Measurements from ENCODE around the gene DDAH1. TPM values are rescaled to one million over a fixed set of nuclear protein-coding genes. Genes with fewer than 3 reads are reported as not detected.

The DDAH1 gene
- total RNA-seq, 2 donors from 2014 or later, result 11.2 to 31.4 TPM

GRCh38 chr1:85344256-85344694 lies 120.7 kb downstream of the DDAH1 start:
- DNase-seq, result peak; percentile 48 to 61 (median 54)
- no peaks in the 10 kb centered on the region for H3K27me3 ChIP-seq
- H3K4me1 ChIP-seq, result peaks cover 32% of the 10 kb centered on the region
- no peak for TF ChIP-seq POLR2A (IDR thresholded peaks at IDR 0.05)
- peak; percentile 27 to 80 (median 64) for TF ChIP-seq CTCF (IDR thresholded peaks at IDR 0.05)
- no peak overlapping the region for H3K4me3 ChIP-seq
- ATAC-seq, result peak; percentile 84
- H3K27ac ChIP-seq, result peak overlapping the region in 3 of 4 donors; percentile 4 to 68 (median 58)
- H3K36me3 ChIP-seq (replicated peaks in 1 of 2; ENCODE audit: insufficient read depth in 1 of 2, low read depth in 2 of 2), result no peaks in the 10 kb centered on the region
- intact Hi-C loops (cut with DNase I), result no loop called here
- WGBS, 2 donors, result 8 to 16% methylated on average over 3 of the region's 3 CpGs
- no peaks in the 10 kb centered on the region for H3K9me3 ChIP-seq

GRCh38 chr1:85343612-85344255 lies 121.2 kb downstream of the DDAH1 start:
- ATAC-seq, result peak; percentile 78
- Histone ChIP-seq H3K4me1 (peaks cover 35% of the 10 kb centered on the region), H3K4me3 (no peak overlapping the region), H3K9me3 (no peaks in the 10 kb centered on the region), H3K36me3 (replicated peaks in 1 of 2; ENCODE audit: insufficient read depth in 1 of 2, low read depth in 2 of 2) (no peaks in the 10 kb centered on the region), H3K27ac (peak overlapping the region; percentile 17 to 68 (median 50)), H3K27me3 (no peaks in the 10 kb centered on the region)
- intact Hi-C loops (cut with DNase I), result no loop called here
- DNase-seq, result no peak
- TF ChIP-seq CTCF (IDR thresholded peaks at IDR 0.05), result no peak
- TF ChIP-seq POLR2A (IDR thresholded peaks at IDR 0.05), result no peak
- 13 to 31% methylated on average over 1 of the region's 1 CpG for WGBS, 2 donors

DNA sequence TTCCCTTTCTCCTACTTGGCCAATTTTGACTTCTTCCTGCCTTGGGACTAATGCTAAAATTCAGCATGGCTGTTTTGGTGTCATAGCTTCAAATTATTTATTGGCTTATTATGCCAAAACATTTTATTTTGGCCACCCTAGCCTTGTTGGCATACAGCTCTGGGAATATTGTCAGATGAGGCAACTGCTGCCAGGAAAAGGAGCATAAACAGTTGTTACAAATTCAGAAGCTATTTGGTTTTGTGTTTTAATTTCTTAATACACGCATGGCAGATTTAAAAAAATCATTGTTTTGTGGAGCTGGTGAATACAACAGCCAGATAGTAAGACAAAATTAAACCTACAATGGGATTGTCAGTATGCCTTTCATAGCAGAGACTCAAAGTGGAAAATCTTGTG lies 121.7 kb downstream of the DDAH1 start:
- no peaks in the 10 kb centered on the region for H3K27me3 ChIP-seq
- intact Hi-C loops (cut with DNase I), result no loop called here
- DNase-seq (peak in 2 of 4 donors; percentile 21 to 26), ATAC-seq (no peak)
- H3K9me3 ChIP-seq, result no peaks in the 10 kb centered on the region
- no peaks in the 10 kb centered on the region for H3K36me3 ChIP-seq (replicated peaks in 1 of 2; ENCODE audit: insufficient read depth in 1 of 2, low read depth in 2 of 2)
- peak overlapping the region; percentile 17 to 68 (median 50) for H3K27ac ChIP-seq
- H3K4me3 ChIP-seq, result no peak overlapping the region
- 3 to 14% methylated on average over 1 of the region's 1 CpG for WGBS, 2 donors
- TF ChIP-seq POLR2A (IDR thresholded peaks at IDR 0.05) (no peak), CTCF (IDR thresholded peaks at IDR 0.05) (no peak)
- H3K4me1 ChIP-seq, result peaks cover 40% of the 10 kb centered on the region

- Histone ChIP-seq H3K9me3 (no peaks in the 10 kb centered on the region), H3K4me3 (no peak overlapping the region), H3K27me3 (no peaks in the 10 kb centered on the region), H3K27ac (no peak overlapping the region), H3K36me3 (replicated peaks in 1 of 2; ENCODE audit: insufficient read depth in 1 of 2, low read depth in 2 of 2) (no peaks in the 10 kb centered on the region), H3K4me1 (peaks cover 41% of the 10 kb centered on the region)
- intact Hi-C loops (cut with DNase I), result no loop called here
- DNase-seq (no peak), ATAC-seq (no peak)
- TF ChIP-seq CTCF (IDR thresholded peaks at IDR 0.05) (no peak), POLR2A (IDR thresholded peaks at IDR 0.05) (no peak)
Observed at GRCh38 chr1:85342207-85342606, 122.8 kb downstream of the DDAH1 start.

DNA sequence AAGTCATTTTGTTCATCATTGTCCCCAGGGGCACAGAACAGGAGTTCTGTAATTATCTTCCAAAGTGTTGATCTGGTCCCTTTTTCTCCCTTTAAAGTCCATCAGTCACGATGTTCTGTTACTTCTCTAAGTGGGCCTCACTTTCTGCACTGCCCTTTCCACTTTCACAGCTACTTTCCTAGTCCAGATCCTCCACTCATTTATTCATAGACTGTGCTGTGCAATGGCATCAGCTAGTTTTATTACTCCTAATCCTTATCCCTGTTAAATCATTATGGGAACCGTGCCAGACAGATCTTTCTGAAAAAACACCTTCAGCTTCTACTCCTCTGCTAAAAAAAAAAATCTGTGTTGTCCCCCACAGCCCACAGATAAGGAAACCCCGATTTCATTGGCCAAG lies 124.5 kb downstream of the DDAH1 start:
- no peaks in the 10 kb centered on the region for H3K27me3 ChIP-seq
- TF ChIP-seq POLR2A (IDR thresholded peaks at IDR 0.05), result no peak
- no peak for TF ChIP-seq CTCF (IDR thresholded peaks at IDR 0.05)
- H3K9me3 ChIP-seq, result no peaks in the 10 kb centered on the region
- H3K36me3 ChIP-seq (replicated peaks in 1 of 2; ENCODE audit: insufficient read depth in 1 of 2, low read depth in 2 of 2), result no peaks in the 10 kb centered on the region
- H3K4me3 ChIP-seq, result no peak overlapping the region
- intact Hi-C loops (cut with DNase I), result no loop called here
- DNase-seq, result no peak
- ATAC-seq, result no peak
- peaks cover 41% of the 10 kb centered on the region for H3K4me1 ChIP-seq
- H3K27ac ChIP-seq, result no peak overlapping the region
- WGBS, 2 donors, result 49 to 57% methylated on average over 3 of the region's 3 CpGs

All from body of pancreas (tissue), 4 donors.